HepG2 (cell line): ENCODE results near the gene MUL1. TPM values are rescaled to one million over a fixed set of nuclear protein-coding genes. Genes with fewer than 3 reads are reported as not detected.

Source experiments
- ATM ChIP-seq: fragments of 450-650 bp; IDR thresholded peaks from 2 replicates; pipeline ENCODE4 v1.7.1; 2017; ENCODE audit warnings: mild to moderate bottlenecking, borderline replicate concordance
- HNF1A ChIP-seq, 2 experiments: sonication (generic) in 1 of 2; formaldehyde crosslinking in 1 of 2; IDR thresholded peaks; 2 replicates each; pipeline versions ENCODE4 v1.4.0 to v1.6.1; 2016 to 2020; ENCODE audit warnings: borderline replicate concordance in 1 of 2, low read depth in 1 of 2, mild to moderate bottlenecking in 1 of 2, missing genetic modification reagents in 1 of 2
- HNF4A ChIP-seq: sonication (generic); formaldehyde crosslinking; IDR thresholded peaks from 2 replicates; pipeline ENCODE4 v1.4.0; 2020; ENCODE audit warnings: missing genetic modification reagents
- HNF4G ChIP-seq, 2 experiments: sonication (generic) in 1 of 2; formaldehyde crosslinking in 1 of 2; IDR thresholded peaks; 2 replicates each; pipeline versions ENCODE4 v1.4.0 to v1.6.1; 2011 to 2020; ENCODE audit warnings: borderline replicate concordance in 2 of 2, low read depth in 2 of 2, mild to moderate bottlenecking in 2 of 2, low read length in 1 of 2, missing genetic modification reagents in 1 of 2, moderate library complexity in 1 of 2
- IRX3 ChIP-seq: sonication (generic); formaldehyde crosslinking; IDR thresholded peaks from 2 replicates; pipeline ENCODE4 v1.8.1; 2023; ENCODE audit warnings: mild to moderate bottlenecking, low read depth, missing genetic modification reagents, borderline replicate concordance
- JDP2 ChIP-seq: sonication (generic); formaldehyde crosslinking; IDR thresholded peaks from 2 replicates; pipeline ENCODE4 v1.8.1; 2022; ENCODE audit warnings: missing genetic modification reagents, borderline replicate concordance
- POLR2A ChIP-seq, 2 experiments: IDR thresholded peaks; 2 replicates each; pipeline ENCODE4 v1.6.1; 2011; ENCODE audit warnings: low read depth in 2 of 2, low read length in 2 of 2, mild to moderate bottlenecking in 1 of 2, moderate library complexity in 1 of 2; ENCODE audit not compliant: insufficient read depth in 1 of 2
- TARDBP ChIP-seq: sonication (generic); formaldehyde crosslinking; IDR thresholded peaks from 2 replicates; pipeline ENCODE4 v1.8.0; 2022; ENCODE audit warnings: mild to moderate bottlenecking, missing genetic modification reagents
- TFAP4 ChIP-seq: sonication (generic); IDR thresholded peaks from 2 replicates; pipeline ENCODE4 v1.6.1; 2016; ENCODE audit warnings: low read depth, borderline replicate concordance
- TRAFD1 ChIP-seq: sonication (generic); formaldehyde crosslinking; IDR thresholded peaks from 2 replicates; pipeline ENCODE4 v1.5.1; 2020; ENCODE audit warnings: missing genetic modification reagents, mild to moderate bottlenecking, borderline replicate concordance
- ZMYM3 ChIP-seq: sonication (generic); formaldehyde crosslinking; IDR thresholded peaks from 2 replicates; pipeline ENCODE4 v1.5.1; 2020; ENCODE audit warnings: mild to moderate bottlenecking, missing genetic modification reagents
- ZNF367 ChIP-seq: sonication (generic); formaldehyde crosslinking; IDR thresholded peaks from 2 replicates; pipeline ENCODE4 v1.4.0; 2020; ENCODE audit warnings: missing genetic modification reagents, borderline replicate concordance
- ZNF446 ChIP-seq: sonication (generic); formaldehyde crosslinking; IDR thresholded peaks from 2 replicates; pipeline ENCODE4 v1.5.0; 2020; ENCODE audit warnings: mild to moderate bottlenecking, missing genetic modification reagents
- ZNF577 ChIP-seq: sonication (generic); formaldehyde crosslinking; IDR thresholded peaks from 2 replicates; pipeline ENCODE4 v1.4.0; 2020; ENCODE audit warnings: mild to moderate bottlenecking, low read depth, missing genetic modification reagents, borderline replicate concordance
- ZNF629 ChIP-seq: sonication (generic); formaldehyde crosslinking; conservative IDR thresholded peaks from 2 replicates; pipeline ENCODE4 v1.5.0; 2020; ENCODE audit warnings: missing genetic modification reagents
- ZNF720 ChIP-seq: sonication (generic); formaldehyde crosslinking; IDR thresholded peaks from 2 replicates; pipeline ENCODE4 v1.4.0; 2020; ENCODE audit warnings: missing genetic modification reagents
- ZNF761 ChIP-seq: sonication (generic); formaldehyde crosslinking; conservative IDR thresholded peaks from 2 replicates; pipeline ENCODE4 v1.4.0; 2020; ENCODE audit warnings: mild to moderate bottlenecking, missing genetic modification reagents
- polyA plus RNA-seq, 8 experiments: library from polyadenylated mRNA; depleted of rRNA in 3 of 8; stranded (reverse) in 7 of 8; unstranded in 1 of 8; fragments of >200 nt; fragmentation: Illumina TruSeq in 4 of 8; extraction: Trizol in 4 of 8; gene quantifications; 2 replicates each; pipeline versions ENCODE4 v1.2.1 to v1.2.3, GENCODE V29; 2011 to 2016; ENCODE audit warnings: low read depth in 4 of 8, missing spikeins in 1 of 8, mixed read lengths in 1 of 8; ENCODE audit not compliant: insufficient read depth in 1 of 8
- total RNA-seq, 5 experiments: library from RNA; depleted of rRNA; stranded (reverse); fragments of >200 nt; fragmentation: Illumina TruSeq; extraction: Trizol; gene quantifications; 2 replicates each; pipeline ENCODE4 v1.2.3, GENCODE V29; 2016; ENCODE audit warnings: low read depth in 1 of 5
- TF ChIP-seq, protein P1 (sequence below): sonication (generic); formaldehyde crosslinking; IDR thresholded peaks from 2 replicates; pipeline ENCODE4 v1.8.1; 2022; ENCODE audit warnings: low read depth, mild to moderate bottlenecking, missing genetic modification reagents

MUL1 gene
- total and polyA plus RNA-seq, 2 of the 13 experiments (the other 11 are each of a cell fraction or from before 2014, with no cell fraction given): 21.5 to 26.5 TPM

GRCh38 chr1:20474333-20474975, 33.5 kb downstream of the MUL1 start (continued):
- TF ChIP-seq HNF1A (IDR thresholded peaks at IDR 0.05; ENCODE audit: low read depth): no peak
- 0 out of 2 replicates have a peak, but pooled peaks have one; percentile 10 for TF ChIP-seq HNF1A (CRISPR knock-in tag; IDR thresholded peaks at IDR 0.05; ENCODE audit: borderline replicate concordance)
- no peak for TF ChIP-seq ATM
- no peak for TF ChIP-seq POLR2A (IDR thresholded peaks at IDR 0.05; ENCODE audit: insufficient read depth in 1 of 2, low read depth in 2 of 2, low read length in 2 of 2)
- peak; percentile 66 for TF ChIP-seq HNF4A (CRISPR knock-in tag)
- no peak for TF ChIP-seq ZNF446 (CRISPR knock-in tag)
- no peak for TF ChIP-seq ZNF367
- TF ChIP-seq TRAFD1 (CRISPR knock-in tag): no peak
- TF ChIP-seq, protein P1, sequence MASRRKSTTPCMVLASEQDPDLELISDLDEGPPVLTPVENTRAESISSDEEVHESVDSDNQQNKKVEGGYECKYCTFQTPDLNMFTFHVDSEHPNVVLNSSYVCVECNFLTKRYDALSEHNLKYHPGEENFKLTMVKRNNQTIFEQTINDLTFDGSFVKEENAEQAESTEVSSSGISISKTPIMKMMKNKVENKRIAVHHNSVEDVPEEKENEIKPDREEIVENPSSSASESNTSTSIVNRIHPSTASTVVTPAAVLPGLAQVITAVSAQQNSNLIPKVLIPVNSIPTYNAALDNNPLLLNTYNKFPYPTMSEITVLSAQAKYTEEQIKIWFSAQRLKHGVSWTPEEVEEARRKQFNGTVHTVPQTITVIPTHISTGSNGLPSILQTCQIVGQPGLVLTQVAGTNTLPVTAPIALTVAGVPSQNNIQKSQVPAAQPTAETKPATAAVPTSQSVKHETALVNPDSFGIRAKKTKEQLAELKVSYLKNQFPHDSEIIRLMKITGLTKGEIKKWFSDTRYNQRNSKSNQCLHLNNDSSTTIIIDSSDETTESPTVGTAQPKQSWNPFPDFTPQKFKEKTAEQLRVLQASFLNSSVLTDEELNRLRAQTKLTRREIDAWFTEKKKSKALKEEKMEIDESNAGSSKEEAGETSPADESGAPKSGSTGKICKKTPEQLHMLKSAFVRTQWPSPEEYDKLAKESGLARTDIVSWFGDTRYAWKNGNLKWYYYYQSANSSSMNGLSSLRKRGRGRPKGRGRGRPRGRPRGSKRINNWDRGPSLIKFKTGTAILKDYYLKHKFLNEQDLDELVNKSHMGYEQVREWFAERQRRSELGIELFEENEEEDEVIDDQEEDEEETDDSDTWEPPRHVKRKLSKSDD (CRISPR knock-in tag): no peak
- TF ChIP-seq HNF4G (IDR thresholded peaks at IDR 0.05; ENCODE audit: borderline replicate concordance, low read depth, low read length): peak; percentile 69
- no peak for TF ChIP-seq HNF4G (CRISPR knock-in tag; IDR thresholded peaks at IDR 0.05; ENCODE audit: borderline replicate concordance, low read depth)
- no peak for TF ChIP-seq ZNF720 (CRISPR knock-in tag)
- no peak for TF ChIP-seq IRX3 (CRISPR knock-in tag)
- no peak for TF ChIP-seq TARDBP (CRISPR knock-in tag)
- TF ChIP-seq TFAP4: peak; percentile 43; the same call in 1 of the 2 replicates
- no peak for TF ChIP-seq ZMYM3 (CRISPR knock-in tag)
- no peak for TF ChIP-seq ZNF577
- TF ChIP-seq ZNF629 (CRISPR knock-in tag): peak; percentile 80
- TF ChIP-seq ZNF761 (CRISPR knock-in tag): no peak
- no peak for TF ChIP-seq JDP2 (CRISPR knock-in tag)
